PC-3 (cell line): Measurements from ENCODE around the gene KCNJ3.

ENCODE experiments used
- CTCF ChIP-seq: fragments of 300-600 bp; sonication (generic); conservative IDR thresholded peaks from 2 replicates; pipeline ENCODE4 v1.5.1; 2017; ENCODE audit warnings: antibody characterized with exemption, low read depth, mild to moderate bottlenecking, low read length
- EZH2 ChIP-seq: fragments of 300-600 bp; sonication (generic); IDR thresholded peaks from one replicate; pipeline ENCODE4 v1.6.1; 2017; ENCODE audit warnings: antibody characterized with exemption, mild to moderate bottlenecking, low read length; ENCODE audit not compliant: unreplicated experiment
- EZH2phosphoT487 ChIP-seq: fragments of 300-600 bp; sonication (generic); IDR thresholded peaks from 2 replicates; pipeline ENCODE4 v1.6.1; 2018; ENCODE audit warnings: mild to moderate bottlenecking, antibody characterized with exemption, low read length, borderline replicate concordance

GRCh38 chr2:154696810-154697417 lies 1.6 kb upstream of the KCNJ3 start:
- TF ChIP-seq CTCF (no peak), EZH2phosphoT487 (no peak), EZH2 (no peak)
